GM19395 (cell line): ENCODE data around the gene SLC10A3.
A peak's percentile ranks its signal among the peaks of the same experiment; 100 is the strongest.

Source experiments
- ATAC-seq: cut with Tn5 transposase; IDR thresholded peaks from one replicate; pipeline ENCODE4 v1.9.1; 2021; ENCODE audit warnings: mild to moderate bottlenecking, moderate library complexity; ENCODE audit not compliant: unreplicated experiment

SLC10A3 gene

GRCh38 chrX:154443479-154443910 is 46.9 kb downstream of the SLC10A3 start:
- peak; percentile 25 for ATAC-seq

GRCh38 chrX:154441984-154442707 is 48.3 kb downstream of the SLC10A3 start:
- no peak for ATAC-seq

GRCh38 chrX:154441564-154441963 is 48.9 kb downstream of the SLC10A3 start:
- no peak for ATAC-seq

GRCh38 chrX:154440623-154441357 is 49.6 kb downstream of the SLC10A3 start:
- ATAC-seq: no peak

GRCh38 chrX:154439841-154440240 is 50.6 kb downstream of the SLC10A3 start:
- no peak for ATAC-seq

GRCh38 chrX:154437971-154438893 is 52.2 kb downstream of the SLC10A3 start:
- ATAC-seq: no peak
